Right lobe of liver (tissue), 4 donors: Measurements from ENCODE around the gene KCNJ2.

Experiments
- POLR2A ChIP-seq: fragments of 450-650 bp; IDR thresholded peaks from one replicate; pipeline ENCODE4 v1.6.1; 2017; ENCODE audit warnings: antibody characterized with exemption, mild to moderate bottlenecking
- TF ChIP-seq, protein P1 (sequence below), 4 donors: fragments of 200-600 bp in 3 of 4; fragments of 450-650 bp in 1 of 4; IDR thresholded peaks; one replicate each; pipeline versions ENCODE4 v1.5.1 to v1.8.0; 2016 to 2022; ENCODE audit warnings: antibody characterized with exemption in 4 of 4, mild to moderate bottlenecking in 2 of 4
- donor health status: DM: no; HTN: no; CAD: no.
- donor health status: DM: no; HTN: no; CAD: no.
- donor health status: DM: no; HTN: yes; CAD: no.

DNA sequence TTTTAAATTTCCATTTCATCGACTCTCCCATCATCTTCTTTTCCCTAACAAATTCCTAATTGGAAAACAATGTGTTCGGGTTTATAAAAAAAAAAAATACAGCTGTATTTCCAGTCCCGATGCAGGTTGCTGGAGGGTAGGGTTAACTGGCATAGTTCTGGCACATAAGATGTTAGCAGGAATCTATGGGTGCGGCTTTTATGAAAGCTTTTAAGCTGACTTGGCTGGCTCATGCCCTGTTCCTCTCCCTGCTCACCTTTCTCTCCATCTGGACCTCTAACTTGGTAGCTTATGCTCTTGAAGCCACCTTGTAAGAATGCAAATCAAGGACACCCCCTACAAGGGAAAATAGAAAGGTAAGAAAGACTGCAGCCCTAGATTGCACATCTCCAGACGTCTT, 33.2 kb upstream of the KCNJ2 start:
- TF ChIP-seq, protein P1, sequence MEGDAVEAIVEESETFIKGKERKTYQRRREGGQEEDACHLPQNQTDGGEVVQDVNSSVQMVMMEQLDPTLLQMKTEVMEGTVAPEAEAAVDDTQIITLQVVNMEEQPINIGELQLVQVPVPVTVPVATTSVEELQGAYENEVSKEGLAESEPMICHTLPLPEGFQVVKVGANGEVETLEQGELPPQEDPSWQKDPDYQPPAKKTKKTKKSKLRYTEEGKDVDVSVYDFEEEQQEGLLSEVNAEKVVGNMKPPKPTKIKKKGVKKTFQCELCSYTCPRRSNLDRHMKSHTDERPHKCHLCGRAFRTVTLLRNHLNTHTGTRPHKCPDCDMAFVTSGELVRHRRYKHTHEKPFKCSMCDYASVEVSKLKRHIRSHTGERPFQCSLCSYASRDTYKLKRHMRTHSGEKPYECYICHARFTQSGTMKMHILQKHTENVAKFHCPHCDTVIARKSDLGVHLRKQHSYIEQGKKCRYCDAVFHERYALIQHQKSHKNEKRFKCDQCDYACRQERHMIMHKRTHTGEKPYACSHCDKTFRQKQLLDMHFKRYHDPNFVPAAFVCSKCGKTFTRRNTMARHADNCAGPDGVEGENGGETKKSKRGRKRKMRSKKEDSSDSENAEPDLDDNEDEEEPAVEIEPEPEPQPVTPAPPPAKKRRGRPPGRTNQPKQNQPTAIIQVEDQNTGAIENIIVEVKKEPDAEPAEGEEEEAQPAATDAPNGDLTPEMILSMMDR (IDR thresholded peaks at IDR 0.05) = no peak
- no peak for TF ChIP-seq POLR2A
